GM12801 (cell line): ENCODE measurements around the gene ZNF576.

Experiments
- TF ChIP-seq, protein P1 (sequence below): IDR thresholded peaks from one replicate; pipeline ENCODE4 v1.5.1; 2011; ENCODE audit warnings: control low read depth; ENCODE audit not compliant: insufficient read length; ENCODE audit errors: extremely low read depth

Gene ZNF576

DNA sequence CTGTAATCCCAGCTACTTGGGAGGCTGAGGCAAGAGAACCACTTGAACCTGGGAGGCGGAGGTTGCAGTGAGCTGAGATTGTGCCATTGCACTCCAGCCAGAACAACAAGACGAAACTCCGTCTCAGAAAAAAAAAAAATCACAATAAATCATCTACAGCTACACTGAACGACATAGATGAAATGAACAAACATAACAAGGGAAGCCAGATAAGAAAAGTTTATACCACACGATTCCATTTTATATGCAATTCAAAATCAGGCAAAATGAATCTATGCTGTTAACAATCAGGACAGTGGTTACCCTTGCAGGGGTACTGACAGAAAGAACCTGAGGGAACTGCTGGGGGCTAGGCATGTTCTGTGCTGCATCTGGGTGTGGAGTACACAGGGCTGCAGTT lies 26.7 kb upstream of the ZNF576 start:
- TF ChIP-seq, protein P1, sequence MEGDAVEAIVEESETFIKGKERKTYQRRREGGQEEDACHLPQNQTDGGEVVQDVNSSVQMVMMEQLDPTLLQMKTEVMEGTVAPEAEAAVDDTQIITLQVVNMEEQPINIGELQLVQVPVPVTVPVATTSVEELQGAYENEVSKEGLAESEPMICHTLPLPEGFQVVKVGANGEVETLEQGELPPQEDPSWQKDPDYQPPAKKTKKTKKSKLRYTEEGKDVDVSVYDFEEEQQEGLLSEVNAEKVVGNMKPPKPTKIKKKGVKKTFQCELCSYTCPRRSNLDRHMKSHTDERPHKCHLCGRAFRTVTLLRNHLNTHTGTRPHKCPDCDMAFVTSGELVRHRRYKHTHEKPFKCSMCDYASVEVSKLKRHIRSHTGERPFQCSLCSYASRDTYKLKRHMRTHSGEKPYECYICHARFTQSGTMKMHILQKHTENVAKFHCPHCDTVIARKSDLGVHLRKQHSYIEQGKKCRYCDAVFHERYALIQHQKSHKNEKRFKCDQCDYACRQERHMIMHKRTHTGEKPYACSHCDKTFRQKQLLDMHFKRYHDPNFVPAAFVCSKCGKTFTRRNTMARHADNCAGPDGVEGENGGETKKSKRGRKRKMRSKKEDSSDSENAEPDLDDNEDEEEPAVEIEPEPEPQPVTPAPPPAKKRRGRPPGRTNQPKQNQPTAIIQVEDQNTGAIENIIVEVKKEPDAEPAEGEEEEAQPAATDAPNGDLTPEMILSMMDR, result no peak

DNA sequence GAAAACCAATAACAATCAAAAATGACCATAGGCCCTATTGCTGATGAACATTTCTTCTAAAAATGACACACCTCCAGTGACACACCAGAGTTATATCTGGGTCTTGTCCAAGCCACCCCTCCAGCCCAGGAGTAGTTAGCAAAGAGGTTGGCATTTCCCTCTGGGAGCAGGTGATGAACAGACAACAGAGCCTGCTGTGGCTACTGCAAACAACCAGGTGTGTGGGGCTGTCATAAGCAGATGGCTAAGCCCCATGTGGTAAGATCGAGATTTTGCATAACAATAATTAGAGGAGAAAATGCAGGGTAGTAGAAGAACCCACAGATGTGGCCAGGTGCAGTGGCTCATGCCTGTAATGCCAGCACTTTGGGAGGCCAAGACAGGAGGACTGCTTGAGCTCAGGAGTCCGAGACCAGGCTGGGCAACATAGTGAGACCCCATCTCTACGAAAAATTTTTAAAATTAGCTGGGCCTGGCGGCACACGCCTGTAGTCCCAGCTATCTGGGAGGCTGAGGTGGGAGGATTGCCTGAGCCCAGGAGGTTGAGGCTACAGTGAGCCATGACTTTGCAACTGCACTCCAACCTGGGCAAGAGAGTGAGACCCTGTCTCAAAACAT lies 26.1 kb upstream of the ZNF576 start:
- TF ChIP-seq, protein P1, result no peak

DNA sequence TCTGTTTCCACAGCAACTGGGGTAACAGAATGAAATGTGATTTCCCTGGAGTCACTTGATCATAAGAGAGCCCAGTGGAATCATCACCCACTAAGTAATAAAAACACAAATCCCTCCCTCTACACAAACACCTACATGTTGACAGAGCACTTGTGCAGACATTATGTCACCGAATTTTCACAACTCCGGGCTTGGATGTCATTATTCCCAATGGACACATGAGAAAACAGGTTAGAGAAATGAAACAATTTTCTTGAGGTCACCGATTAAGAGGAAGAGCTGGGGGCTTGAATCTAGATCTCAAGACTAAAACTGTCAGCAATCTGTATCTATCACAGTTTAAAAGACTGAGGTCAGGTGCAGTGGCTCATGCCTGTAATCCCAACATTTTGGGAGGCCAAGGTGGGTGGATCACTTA lies 24.2 kb upstream of the ZNF576 start:
- TF ChIP-seq, protein P1, result no peak

DNA sequence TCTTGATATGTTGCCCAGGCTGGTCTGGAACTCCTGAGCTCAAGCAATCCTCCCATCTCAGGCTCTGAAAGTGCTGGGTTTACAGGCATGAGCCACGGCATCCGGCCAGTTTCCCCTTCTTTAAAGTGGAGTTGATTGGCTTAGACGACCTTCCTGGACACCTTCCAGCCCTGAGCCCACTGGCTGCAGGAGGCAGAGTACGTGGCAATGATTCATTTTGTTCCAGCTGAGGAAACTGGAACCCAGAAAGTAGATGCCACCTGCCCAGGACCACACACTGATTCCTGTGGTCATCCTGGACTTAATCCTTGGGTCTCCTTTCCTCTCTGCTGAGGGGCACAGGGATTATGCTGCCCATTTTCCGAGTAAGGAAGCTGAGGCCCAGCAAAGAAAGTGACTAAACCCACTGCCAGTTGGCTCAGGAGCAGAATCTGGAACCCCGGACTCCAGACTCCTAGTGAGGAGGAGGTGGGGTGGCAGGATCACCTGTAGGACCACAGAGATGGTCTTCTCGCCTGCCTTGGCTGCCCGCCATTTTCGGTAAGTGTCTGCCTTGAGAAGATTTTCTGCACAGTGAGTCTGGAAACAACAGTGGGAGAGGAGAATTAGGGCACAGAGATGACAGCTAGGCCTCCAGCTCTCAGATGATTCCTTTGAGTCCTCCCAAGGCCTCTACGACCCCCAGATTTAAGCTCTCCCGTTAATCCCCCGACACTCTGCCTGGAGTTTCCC lies 21.8 kb upstream of the ZNF576 start:
- TF ChIP-seq, protein P1, result no peak

DNA sequence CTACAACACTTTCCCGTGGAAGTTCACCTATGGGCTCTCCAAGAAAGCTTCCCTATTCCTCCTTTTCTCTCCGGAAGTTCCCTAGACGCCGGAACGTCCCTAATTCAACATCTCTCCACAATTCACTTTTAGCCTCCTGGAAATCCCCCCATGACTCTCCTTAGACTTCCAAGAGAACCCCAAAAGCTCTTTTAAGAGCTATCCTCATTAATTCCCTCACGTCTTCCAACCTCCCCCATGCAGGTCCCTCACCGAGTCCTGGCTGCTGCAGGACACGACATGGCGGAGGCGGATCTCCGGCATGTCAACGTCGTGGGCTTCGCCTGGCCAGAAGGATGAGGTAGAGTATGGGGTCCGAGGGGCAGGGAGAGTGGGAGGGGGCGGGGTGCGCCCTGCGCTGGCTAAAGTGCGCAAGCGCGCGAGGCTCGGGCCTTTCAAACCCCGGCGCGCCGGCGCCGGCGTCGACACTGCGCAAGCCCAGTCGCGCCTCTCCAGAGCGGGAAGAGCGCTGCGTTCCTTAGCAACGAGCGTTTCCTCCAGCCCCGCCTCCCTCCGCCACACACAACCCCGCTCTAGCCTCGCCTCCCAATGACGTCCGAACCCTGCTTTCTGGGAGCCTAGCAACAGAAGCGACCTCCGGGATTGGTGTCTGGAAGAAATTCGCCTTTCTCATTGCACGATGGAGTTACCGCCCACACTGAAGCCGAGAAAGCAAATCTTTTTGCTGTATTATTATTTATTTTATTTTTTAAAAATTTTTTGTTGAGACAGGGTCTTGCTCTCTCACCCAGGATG lies 21.0 kb upstream of the ZNF576 start, which contains the start of the genes PINLYP and XRCC1:
Gene PINLYP (plus strand): TSS at position 646 of the 795 bp plus-strand sequence. CDS start 1,391 bp downstream, outside the sequence.
Gene XRCC1 (minus strand): TSS at position 372 of the 795 bp plus-strand sequence. CDS start 69 bp downstream, at position 303.
- TF ChIP-seq, protein P1, result no peak

DNA sequence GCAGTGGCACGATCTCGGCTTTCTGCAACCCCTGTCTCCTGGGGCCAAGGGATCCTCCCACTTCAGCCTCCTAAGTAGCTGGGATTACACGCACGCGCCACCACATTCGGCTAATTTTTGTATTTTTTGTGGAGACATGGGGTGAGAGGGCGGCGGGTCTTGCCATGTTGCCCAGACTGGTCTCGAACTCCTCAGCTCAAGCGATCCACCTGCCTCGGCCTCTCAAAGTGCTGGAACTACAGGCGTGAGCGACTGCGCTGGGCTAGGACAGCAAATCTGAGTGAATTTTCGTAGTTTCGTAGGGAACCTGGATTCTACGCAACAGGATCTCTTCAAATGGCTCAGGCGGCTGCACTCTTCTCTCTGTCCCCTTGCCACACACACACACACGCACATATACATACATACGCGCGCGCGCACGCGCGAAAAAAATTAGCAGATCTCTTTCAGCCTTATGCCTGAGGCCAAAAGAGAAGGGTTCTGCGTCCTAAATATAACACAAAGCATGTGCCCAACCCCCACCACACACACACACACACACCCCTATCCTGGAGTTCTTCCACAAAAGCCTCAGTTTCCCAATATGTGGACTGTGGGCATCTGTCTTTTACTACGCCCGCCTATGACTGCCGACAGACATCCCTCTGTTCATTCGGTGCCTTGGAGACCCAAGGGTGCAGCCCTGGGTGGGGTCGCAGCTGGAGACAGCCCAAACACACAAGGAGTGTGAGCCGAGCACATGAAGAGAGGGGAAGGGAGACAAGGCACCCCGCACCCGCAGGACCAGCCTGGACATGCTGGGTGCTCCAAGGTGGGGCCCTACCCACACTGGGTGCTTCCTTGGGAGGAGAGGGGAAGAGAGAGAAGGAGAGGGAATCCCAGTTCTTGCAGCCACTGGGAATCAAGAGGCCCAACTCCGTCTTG lies 20.2 kb upstream of the ZNF576 start:
- TF ChIP-seq, protein P1, result no peak

DNA sequence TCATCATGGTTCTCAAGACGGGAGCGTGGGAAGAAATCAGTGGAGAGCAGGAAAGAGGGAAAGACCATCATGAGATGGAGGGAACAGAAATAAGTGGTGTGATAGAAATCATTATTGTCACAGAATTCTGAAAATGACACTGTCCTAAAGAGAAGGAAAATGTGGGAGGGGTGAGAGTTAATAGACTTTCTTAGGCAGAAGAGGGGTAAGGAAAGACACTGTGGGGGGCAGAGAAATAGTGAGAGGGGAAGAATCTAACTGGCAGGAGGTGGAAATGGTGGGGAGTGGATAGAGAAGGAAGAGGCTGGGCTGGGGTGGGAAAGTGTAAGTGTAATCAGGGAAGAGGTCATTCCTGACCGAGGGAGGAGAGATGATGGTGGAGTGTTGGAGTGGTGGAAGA lies 17.6 kb upstream of the ZNF576 start:
- TF ChIP-seq, protein P1, result no peak
